ENCODE data around the gene NAA15.

NAA15 gene

GRCh38 chr4:139265654-139266053, 35.7 kb upstream of the NAA15 start:
- TF ChIP-seq CEBPB (IDR thresholded peaks at IDR 0.05) (no peak), YY1 (IDR thresholded peaks at IDR 0.05; ENCODE audit: low read depth) (no peak), TEAD4 (IDR thresholded peaks at IDR 0.05) (no peak), RAD21 (IDR thresholded peaks at IDR 0.05; ENCODE audit: low read depth) (no peak), NFIC (IDR thresholded peaks at IDR 0.05) (no peak), REST (IDR thresholded peaks at IDR 0.05; ENCODE audit: low read depth) (no peak), MAX (IDR thresholded peaks at IDR 0.05) (no peak), CREB1 (IDR thresholded peaks at IDR 0.05; ENCODE audit: low read depth) (no peak), FOXM1 (IDR thresholded peaks at IDR 0.05; ENCODE audit: borderline replicate concordance, low read depth) (no peak), ZBTB7A (IDR thresholded peaks at IDR 0.05; ENCODE audit: low read depth) (no peak), EGR1 (IDR thresholded peaks at IDR 0.05) (no peak), EP300 (IDR thresholded peaks at IDR 0.05; ENCODE audit: borderline replicate concordance) (no peak), USF1 (IDR thresholded peaks at IDR 0.05) (no peak), TCF12 (IDR thresholded peaks at IDR 0.05; ENCODE audit: low read depth) (no peak), TAF1 (IDR thresholded peaks at IDR 0.05; ENCODE audit: low read depth) (no peak)

- TF ChIP-seq TEAD4 (IDR thresholded peaks at IDR 0.05) (no peak), CEBPB (IDR thresholded peaks at IDR 0.05) (no peak), FOXM1 (IDR thresholded peaks at IDR 0.05; ENCODE audit: borderline replicate concordance, low read depth) (no peak), RAD21 (IDR thresholded peaks at IDR 0.05; ENCODE audit: low read depth) (no peak), EP300 (IDR thresholded peaks at IDR 0.05; ENCODE audit: borderline replicate concordance) (no peak), TCF12 (IDR thresholded peaks at IDR 0.05; ENCODE audit: low read depth) (no peak), YY1 (IDR thresholded peaks at IDR 0.05; ENCODE audit: low read depth) (no peak), TAF1 (IDR thresholded peaks at IDR 0.05; ENCODE audit: low read depth) (no peak), EGR1 (IDR thresholded peaks at IDR 0.05) (no peak), USF1 (IDR thresholded peaks at IDR 0.05) (no peak), MAX (IDR thresholded peaks at IDR 0.05) (no peak)
These were observed 35.1 kb upstream of the NAA15 start for GRCh38 chr4:139266208-139266582.

- TF ChIP-seq ZBTB7A (IDR thresholded peaks at IDR 0.05; ENCODE audit: low read depth) (no peak), REST (IDR thresholded peaks at IDR 0.05; ENCODE audit: low read depth) (no peak), NFIC (IDR thresholded peaks at IDR 0.05) (no peak), EGR1 (IDR thresholded peaks at IDR 0.05) (no peak), FOXM1 (IDR thresholded peaks at IDR 0.05; ENCODE audit: borderline replicate concordance, low read depth) (no peak), CEBPB (IDR thresholded peaks at IDR 0.05) (no peak), TCF12 (IDR thresholded peaks at IDR 0.05; ENCODE audit: low read depth) (no peak), MAX (IDR thresholded peaks at IDR 0.05) (no peak), TEAD4 (IDR thresholded peaks at IDR 0.05) (no peak), RAD21 (IDR thresholded peaks at IDR 0.05; ENCODE audit: low read depth) (no peak), TAF1 (IDR thresholded peaks at IDR 0.05; ENCODE audit: low read depth) (no peak), YY1 (IDR thresholded peaks at IDR 0.05; ENCODE audit: low read depth) (no peak), EP300 (IDR thresholded peaks at IDR 0.05; ENCODE audit: borderline replicate concordance) (no peak), USF1 (IDR thresholded peaks at IDR 0.05) (no peak), CREB1 (IDR thresholded peaks at IDR 0.05; ENCODE audit: low read depth) (no peak)
These were observed 34.6 kb upstream of the NAA15 start for GRCh38 chr4:139266583-139267257.

- no peak for TF ChIP-seq REST (IDR thresholded peaks at IDR 0.05; ENCODE audit: low read depth)
- TF ChIP-seq EP300 (IDR thresholded peaks at IDR 0.05; ENCODE audit: borderline replicate concordance): no peak
- no peak for TF ChIP-seq FOXM1 (IDR thresholded peaks at IDR 0.05; ENCODE audit: borderline replicate concordance, low read depth)
- no peak for TF ChIP-seq RAD21 (IDR thresholded peaks at IDR 0.05; ENCODE audit: low read depth)
- no peak for TF ChIP-seq YY1 (IDR thresholded peaks at IDR 0.05; ENCODE audit: low read depth)
- no peak for TF ChIP-seq TEAD4 (IDR thresholded peaks at IDR 0.05)
- no peak for TF ChIP-seq MAX (IDR thresholded peaks at IDR 0.05)
- no peak for TF ChIP-seq EGR1 (IDR thresholded peaks at IDR 0.05)
- TF ChIP-seq TCF12 (IDR thresholded peaks at IDR 0.05; ENCODE audit: low read depth): no peak
- TF ChIP-seq NFIC (IDR thresholded peaks at IDR 0.05): no peak
- TF ChIP-seq ZBTB7A (IDR thresholded peaks at IDR 0.05; ENCODE audit: low read depth): no peak
- TF ChIP-seq USF1 (IDR thresholded peaks at IDR 0.05): no peak
- no peak for TF ChIP-seq CREB1 (IDR thresholded peaks at IDR 0.05; ENCODE audit: low read depth)
- TF ChIP-seq CEBPB (IDR thresholded peaks at IDR 0.05): no peak
- no peak for TF ChIP-seq TAF1 (IDR thresholded peaks at IDR 0.05; ENCODE audit: low read depth)
These were observed 34.0 kb upstream of the NAA15 start for GRCh38 chr4:139267301-139267700.
